Suprapubic skin (tissue), 4 donors: ENCODE measurements around the gene NEURL1B. TPM values are rescaled to one million over a fixed set of nuclear protein-coding genes. Genes with fewer than 3 reads are reported as not detected.

Experiments
- DNase-seq, 2 donors: peaks; one replicate each; pipeline ENCODE4 v3.0.0-alpha.2; 2019; ENCODE audit warnings: low spot score in 2 of 2
- H3K27ac ChIP-seq: fragments of 200-600 bp; sonication (generic); one replicate; pipeline ENCODE4 v1.5.1; 2019
- H3K27me3 ChIP-seq: fragments of 200-600 bp; sonication (generic); one replicate; pipeline ENCODE4 v1.5.1; 2019
- H3K36me3 ChIP-seq: fragments of 200-600 bp; sonication (generic); one replicate; pipeline ENCODE4 v1.5.1; 2019
- H3K4me1 ChIP-seq: fragments of 200-600 bp; sonication (generic); one replicate; pipeline ENCODE4 v1.5.1; 2019
- H3K4me3 ChIP-seq: fragments of 200-600 bp; sonication (generic); one replicate; pipeline ENCODE4 v1.5.1; 2019; ENCODE audit warnings: mild to moderate bottlenecking
- H3K9me3 ChIP-seq: fragments of 200-600 bp; sonication (generic); one replicate; pipeline ENCODE4 v1.5.1; 2019
- CTCF ChIP-seq, 2 donors: fragments of 200-600 bp in 1 of 2; fragments of 450-650 bp in 1 of 2; sonication (generic) in 1 of 2; IDR thresholded peaks; one replicate each; pipeline ENCODE4 v1.5.1; 2016 to 2019; ENCODE audit warnings: antibody characterized with exemption in 2 of 2, mild to moderate bottlenecking in 1 of 2, moderate library complexity in 1 of 2
- EP300 ChIP-seq: sonication (generic); formaldehyde crosslinking; IDR thresholded peaks from one replicate; pipeline ENCODE4 v1.6.1; 2017; ENCODE audit warnings: antibody characterized with exemption
- POLR2A ChIP-seq, 2 donors: fragments of 450-650 bp; IDR thresholded peaks; one replicate each; pipeline ENCODE4 v1.6.1; 2017; ENCODE audit warnings: antibody characterized with exemption in 2 of 2, mild to moderate bottlenecking in 2 of 2, moderate library complexity in 2 of 2
- POLR2AphosphoS5 ChIP-seq, 3 donors: sonication (generic); formaldehyde crosslinking; IDR thresholded peaks; one replicate each; pipeline ENCODE4 v1.6.1; 2017; ENCODE audit warnings: antibody characterized with exemption in 3 of 3
- WGBS: methylation state at CpG from one replicate; pipeline ENCODE4 v1.1.5; 2018; 5-methylcytosine and 5-hydroxymethylcytosine counted together
- total RNA-seq, 4 donors: library from RNA; depleted of rRNA; stranded (reverse); fragments of >200 nt; gene quantifications; one replicate each; pipeline ENCODE4 v1.1.0, GENCODE V29; 2016

Gene NEURL1B
- total RNA-seq, 4 donors from 2014 or later: 18.5 to 40.9 (median 30.4) TPM

DNA sequence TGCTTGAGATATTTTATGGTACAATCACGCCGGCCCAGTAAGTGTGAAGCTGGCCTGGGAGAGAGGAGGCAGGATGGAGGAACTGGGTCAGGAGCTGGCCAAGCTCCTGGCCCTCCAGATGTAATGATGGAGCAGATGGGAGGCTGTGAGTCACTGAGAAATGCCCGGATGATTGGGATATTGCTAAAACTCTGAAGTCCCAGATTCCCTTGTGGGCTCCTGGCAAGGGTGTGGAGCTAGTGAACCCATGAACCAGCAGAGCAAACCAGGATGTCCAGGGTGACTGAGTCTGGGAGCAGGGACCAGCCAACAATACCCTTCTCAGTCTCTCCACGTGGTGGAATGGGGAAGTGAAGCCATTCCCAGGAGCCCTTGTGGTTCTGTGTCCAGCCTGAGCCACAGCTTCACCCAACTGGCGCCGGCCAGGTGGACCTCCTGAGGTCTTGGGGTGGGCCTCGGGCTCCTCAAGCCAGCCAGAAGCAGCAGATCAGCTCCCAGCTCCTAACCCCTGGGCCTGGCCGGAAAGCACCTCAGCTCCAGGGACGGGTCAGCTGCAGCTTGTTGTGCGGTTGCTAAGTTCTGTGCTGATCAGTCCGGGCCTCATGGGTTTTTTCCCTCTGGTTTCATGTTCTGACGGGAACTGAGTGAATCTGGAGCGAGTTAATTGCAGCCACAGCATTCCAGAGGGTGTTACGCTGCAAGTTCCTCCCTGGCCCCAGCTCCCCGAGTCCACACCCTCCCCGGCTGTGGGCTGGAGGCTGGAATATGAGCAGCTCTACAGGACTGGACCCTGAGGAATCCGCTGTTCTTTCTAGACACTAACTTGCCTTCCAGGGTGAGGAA, 92.3 kb downstream of the NEURL1B start:
- H3K4me3 ChIP-seq: no peak overlapping the region
- H3K27ac ChIP-seq: peak overlapping the region; percentile 99
- DNase-seq: peak; percentile 94 to 96
- H3K9me3 ChIP-seq: no peaks in the 10 kb centered on the region
- H3K4me1 ChIP-seq: peaks cover 56% of the 10 kb centered on the region
- no peaks in the 10 kb centered on the region for H3K36me3 ChIP-seq
- TF ChIP-seq POLR2AphosphoS5 (IDR thresholded peaks at IDR 0.05) (peak; percentile 14 to 86 (median 41)), CTCF (IDR thresholded peaks at IDR 0.05) (no peak), POLR2A (IDR thresholded peaks at IDR 0.05) (peak in 1 of 2 donors; percentile 80), EP300 (no peak)
- H3K27me3 ChIP-seq: no peaks in the 10 kb centered on the region
- 13% methylated on average over 11 of the region's 17 CpGs for WGBS

GRCh38 chr5:172733974-172734346, 92.9 kb downstream of the NEURL1B start:
- 11% methylated on average over 4 of the region's 4 CpGs for WGBS
- peak in 1 of 2 donors; percentile 82 for DNase-seq

GRCh38 chr5:172735141-172735831, 94.2 kb downstream of the NEURL1B start:
- Histone ChIP-seq H3K27me3 (no peaks in the 10 kb centered on the region), H3K27ac (peak overlapping the region; percentile 99), H3K9me3 (no peaks in the 10 kb centered on the region), H3K4me1 (peaks cover 53% of the 10 kb centered on the region), H3K36me3 (no peaks in the 10 kb centered on the region), H3K4me3 (no peak overlapping the region)
- no peak for DNase-seq
- TF ChIP-seq EP300: no peak
- no peak for TF ChIP-seq CTCF (IDR thresholded peaks at IDR 0.05)
- TF ChIP-seq POLR2A (IDR thresholded peaks at IDR 0.05): no peak
- TF ChIP-seq POLR2AphosphoS5 (IDR thresholded peaks at IDR 0.05): no peak
- WGBS: 87% methylated on average over 11 of the region's 12 CpGs

More at GRCh38 chr5:172733974-172734346, 92.9 kb downstream of the NEURL1B start:
- H3K36me3 ChIP-seq: no peaks in the 10 kb centered on the region
- TF ChIP-seq EP300 (no peak), POLR2A (IDR thresholded peaks at IDR 0.05) (no peak), CTCF (IDR thresholded peaks at IDR 0.05) (no peak), POLR2AphosphoS5 (IDR thresholded peaks at IDR 0.05) (no peak)
- H3K9me3 ChIP-seq: no peaks in the 10 kb centered on the region
- H3K27ac ChIP-seq: peak overlapping the region; percentile 99
- H3K27me3 ChIP-seq: no peaks in the 10 kb centered on the region
- H3K4me1 ChIP-seq: peaks cover 52% of the 10 kb centered on the region
- no peak overlapping the region for H3K4me3 ChIP-seq

DNA sequence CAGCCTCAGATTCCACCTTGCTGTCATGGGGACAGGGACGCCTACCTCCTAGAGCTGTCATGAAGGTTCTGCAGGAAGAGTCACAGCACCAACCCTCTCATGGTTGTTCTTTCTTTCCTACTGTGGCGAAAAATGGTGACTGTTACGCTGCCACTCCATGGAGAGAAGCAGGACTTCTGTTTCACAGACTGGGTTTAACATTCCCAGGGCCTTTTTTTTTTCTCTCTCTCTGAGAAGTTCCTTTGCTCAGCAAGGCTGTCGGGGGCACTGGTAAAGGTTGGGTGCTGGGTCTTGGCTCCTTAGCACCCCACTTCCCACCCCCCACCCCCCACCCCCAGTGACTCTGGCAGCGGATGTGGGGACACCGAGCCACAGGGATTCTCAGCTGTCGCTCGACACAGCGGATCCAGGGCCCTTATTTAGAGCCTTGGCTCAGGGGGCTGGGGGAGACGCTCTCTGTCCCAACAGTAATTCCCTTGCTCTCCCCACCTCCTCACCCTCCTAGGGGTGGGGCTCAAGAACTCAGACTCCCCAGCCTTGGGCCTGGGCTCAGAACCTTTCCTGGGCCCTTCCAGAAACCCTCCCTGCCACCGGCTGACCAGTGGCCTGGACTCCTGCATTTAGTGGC, 95.6 kb downstream of the NEURL1B start:
- WGBS: 83% methylated on average over 11 of the region's 11 CpGs
- H3K4me1 ChIP-seq: peaks cover 57% of the 10 kb centered on the region
- no peak overlapping the region for H3K4me3 ChIP-seq
- no peaks in the 10 kb centered on the region for H3K27me3 ChIP-seq
- DNase-seq: no peak
- no peaks in the 10 kb centered on the region for H3K9me3 ChIP-seq
- H3K27ac ChIP-seq: peak overlapping the region; percentile 7
- H3K36me3 ChIP-seq: no peaks in the 10 kb centered on the region
- TF ChIP-seq EP300 (no peak), POLR2A (IDR thresholded peaks at IDR 0.05) (no peak), POLR2AphosphoS5 (IDR thresholded peaks at IDR 0.05) (no peak), CTCF (IDR thresholded peaks at IDR 0.05) (no peak)
